CD4-positive, CD25-positive, alpha-beta regulatory T cell (primary cell): ENCODE results near the gene POGZ. TPM values are rescaled to one million over a fixed set of nuclear protein-coding genes. Genes with fewer than 3 reads are reported as not detected.
A peak's percentile ranks its signal among the peaks of the same experiment; 100 is the strongest.
"Not testable (repeated sequence)": the region's sequence is repeated elsewhere in the genome, so short reads cannot be mapped to it uniquely, and the experiment has no call there.

Experiments used
- ATAC-seq, 2 donors: fragments of 150-1000 bp; cut with Tn5 transposase; one replicate each; pipeline ENCODE4 v1.10.0; 2021; ENCODE audit warnings: low read depth in 2 of 2, moderate number of reproducible peaks in 2 of 2, moderate library complexity in 1 of 2
- DNase-seq, 3 donors: peaks; one replicate each; pipeline versions ENCODE4 v3.0.0 to v3.0.0-alpha.2; 2012 to 2022; ENCODE audit warnings: mixed read lengths in 1 of 3
- H3K27ac ChIP-seq: one replicate; pipeline ENCODE4 v1.7.0; 2013; ENCODE audit warnings: mild to moderate bottlenecking, low read length; ENCODE audit not compliant: insufficient read depth, poor library complexity, severe bottlenecking
- H3K27me3 ChIP-seq: one replicate; pipeline ENCODE4 v1.7.0; 2013; ENCODE audit warnings: low read length; ENCODE audit not compliant: control insufficient read depth, insufficient read depth
- H3K36me3 ChIP-seq: one replicate; pipeline ENCODE4 v1.7.0; 2013; ENCODE audit warnings: mild to moderate bottlenecking, low read length, moderate library complexity; ENCODE audit not compliant: control insufficient read depth, insufficient read depth
- H3K4me1 ChIP-seq: 2 replicates; pipeline ENCODE4 v1.7.0; 2013; ENCODE audit warnings: mild to moderate bottlenecking, low read length; ENCODE audit not compliant: insufficient read depth, control insufficient read depth, poor library complexity, severe bottlenecking
- H3K4me3 ChIP-seq: one replicate; pipeline ENCODE4 v1.7.0; 2013; ENCODE audit warnings: low read depth, mild to moderate bottlenecking, low read length, moderate library complexity
- H3K9me3 ChIP-seq, 2 experiments: 1 replicate in 1 of 2; 2 replicates in 1 of 2; pipeline ENCODE4 v1.7.0; 2013; ENCODE audit warnings: low read length in 2 of 2, mild to moderate bottlenecking in 1 of 2, moderate library complexity in 1 of 2; ENCODE audit not compliant: control insufficient read depth in 2 of 2
- H3K27ac Mint-ChIP-seq, 3 donors: one replicate each; pipeline ENCODE4 v1.8.0; 2020 to 2022; ENCODE audit warnings: mild to moderate bottlenecking in 3 of 3, mixed read lengths in 3 of 3, moderate library complexity in 2 of 3
- H3K27me3 Mint-ChIP-seq: one replicate; pipeline ENCODE4 v1.8.0; 2022; ENCODE audit warnings: mild to moderate bottlenecking, mixed read lengths
- H3K36me3 Mint-ChIP-seq: one replicate; pipeline ENCODE4 v1.8.0; 2020; ENCODE audit warnings: mixed read lengths
- H3K4me1 Mint-ChIP-seq, 4 donors: one replicate each; pipeline ENCODE4 v1.8.0; 2020 to 2022; ENCODE audit warnings: mixed read lengths in 4 of 4, mild to moderate bottlenecking in 1 of 4
- H3K4me3 Mint-ChIP-seq, 4 donors: one replicate each; pipeline ENCODE4 v1.8.0; 2020 to 2022; ENCODE audit warnings: mild to moderate bottlenecking in 4 of 4, mixed read lengths in 4 of 4, moderate library complexity in 3 of 4
- H3K9me3 Mint-ChIP-seq, 7 donors: one replicate each; pipeline ENCODE4 v1.8.0; 2020 to 2022; ENCODE audit warnings: mixed read lengths in 7 of 7, mild to moderate bottlenecking in 3 of 7, moderate library complexity in 2 of 7
- polyA plus RNA-seq, 4 donors: library from polyadenylated mRNA; unstranded; fragments of 300-500 nt; fragmentation: Illumina TruSeq; gene quantifications; one replicate each; pipeline ENCODE4 v1.2.3, GENCODE V29; 2021
- total RNA-seq: library from RNA; stranded (reverse); gene quantifications from one replicate; pipeline ENCODE4 v1.2.3, GENCODE V29; 2022

POGZ gene
- total and polyA plus RNA-seq, 5 donors from 2014 or later = 5.2 to 141 (median 6.5) TPM

DNA sequence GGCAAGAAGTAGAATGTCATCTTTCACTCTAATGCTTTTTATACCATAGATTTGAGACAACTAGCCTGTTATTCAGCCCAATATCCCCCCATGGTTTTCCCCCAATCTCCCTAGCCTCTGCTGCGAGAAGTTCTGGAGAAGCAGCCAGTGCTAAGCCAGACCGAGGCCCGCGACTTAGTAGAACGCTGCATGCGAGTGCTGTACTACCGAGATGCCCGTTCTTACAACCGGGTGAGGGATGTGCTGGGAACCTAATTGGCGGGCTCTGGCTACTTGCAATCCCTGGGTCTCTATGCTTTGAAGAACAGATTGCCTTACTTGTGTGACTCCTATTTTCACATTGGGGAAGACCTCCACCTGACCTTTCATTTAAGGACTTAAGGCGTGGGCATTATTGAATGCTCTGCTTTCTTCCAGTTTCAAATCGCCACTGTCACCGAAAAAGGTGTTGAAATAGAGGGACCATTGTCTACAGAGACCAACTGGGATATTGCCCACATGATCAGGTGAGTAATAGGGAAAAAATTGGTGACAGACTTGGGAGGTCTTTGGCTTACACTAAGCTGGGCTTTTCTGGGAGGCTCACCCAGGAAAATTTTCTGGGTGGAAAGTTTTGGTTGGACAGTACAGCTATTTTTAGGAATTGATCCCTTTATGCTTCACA lies 58.0 kb downstream of the POGZ start:
- H3K36me3 ChIP-seq = peaks cover 43% of the 10 kb centered on the region
- Mint-ChIP-seq H3K27me3 (peaks cover 6% of the 10 kb centered on the region), H3K9me3 (no peaks in the 10 kb centered on the region), H3K4me1 (peaks cover 5 to 37% (median 26%) of the 10 kb centered on the region in 4 donors), H3K27ac (peak overlapping the region in 2 of 3 donors; percentile 97 to 98), H3K4me3 (peak overlapping the region; percentile 87 to 93 (median 92)), H3K36me3 (peaks cover 36% of the 10 kb centered on the region)
- H3K4me1 ChIP-seq = peaks cover 16% of the 10 kb centered on the region
- ATAC-seq (no peak), DNase-seq (no peak)
- no peaks in the 10 kb centered on the region for H3K9me3 ChIP-seq
- H3K27me3 ChIP-seq = no peaks in the 10 kb centered on the region
- no peak overlapping the region for H3K4me3 ChIP-seq
- peak overlapping the region; percentile 92 for H3K27ac ChIP-seq

DNA sequence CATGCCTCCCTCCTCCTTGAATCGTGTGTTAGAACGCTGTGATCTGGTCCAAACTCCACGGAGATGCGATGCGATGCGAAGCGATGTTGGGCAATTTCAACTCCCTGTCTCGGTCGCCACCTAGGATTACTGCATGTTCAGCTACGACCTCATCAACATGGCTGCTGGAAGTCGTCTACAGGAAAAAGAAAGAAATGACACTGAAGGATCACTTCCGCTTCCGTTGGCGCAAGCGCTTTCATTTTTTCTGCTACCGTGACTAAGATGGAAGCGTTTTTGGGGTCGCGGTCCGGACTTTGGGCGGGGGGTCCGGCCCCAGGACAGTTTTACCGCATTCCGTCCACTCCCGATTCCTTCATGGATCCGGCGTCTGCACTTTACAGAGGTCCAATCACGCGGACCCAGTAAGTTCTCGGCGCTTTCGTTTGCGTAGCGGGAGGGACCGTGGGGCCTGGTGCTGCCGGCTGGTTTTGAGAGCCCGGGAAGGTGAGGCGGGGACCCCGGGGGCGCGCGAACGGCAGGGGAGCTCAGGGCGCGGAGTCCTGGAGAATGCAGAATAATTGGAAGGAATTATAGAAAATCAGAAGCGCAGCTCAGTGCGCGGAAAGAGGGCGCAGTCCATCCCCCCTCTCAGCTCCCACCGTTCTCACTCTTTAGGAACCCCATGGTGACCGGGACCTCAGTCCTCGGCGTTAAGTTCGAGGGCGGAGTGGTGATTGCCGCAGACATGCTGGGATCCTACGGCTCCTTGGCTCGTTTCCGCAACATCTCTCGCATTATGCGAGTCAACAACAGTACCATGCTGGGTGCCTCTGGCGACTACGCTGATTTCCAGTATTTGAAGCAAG lies 59.7 kb downstream of the POGZ start, which contains the start of gene PSMB4:
PSMB4 (plus strand) TSS at position 250 of the 848 bp plus-strand sequence; CDS start at position 265, 15 bp downstream.
- peaks cover 5 to 37% (median 26%) of the 10 kb centered on the region in 4 donors for H3K4me1 Mint-ChIP-seq
- ATAC-seq (peak; percentile 91 to 93), DNase-seq (peak; percentile 80 to 95 (median 91))
- peak within 1 kb of the TSS; percentile 92 for H3K27ac ChIP-seq
- peak within 1 kb of the TSS; percentile 87 to 93 (median 92) for H3K4me3 Mint-ChIP-seq
- H3K27me3 Mint-ChIP-seq = peaks cover 8% of the 10 kb centered on the region
- H3K36me3 Mint-ChIP-seq = peaks cover 25% of the 10 kb centered on the region
- H3K27me3 ChIP-seq = no peaks in the 10 kb centered on the region
- peak within 1 kb of the TSS; percentile 96 for H3K4me3 ChIP-seq
- H3K4me1 ChIP-seq = peaks cover 16% of the 10 kb centered on the region
- H3K36me3 ChIP-seq = peaks cover 27% of the 10 kb centered on the region
- H3K27ac Mint-ChIP-seq = peak within 1 kb of the TSS; percentile 97 to 100 (median 98)
- H3K9me3 Mint-ChIP-seq = no peaks in the 10 kb centered on the region
- no peaks in the 10 kb centered on the region for H3K9me3 ChIP-seq

DNA sequence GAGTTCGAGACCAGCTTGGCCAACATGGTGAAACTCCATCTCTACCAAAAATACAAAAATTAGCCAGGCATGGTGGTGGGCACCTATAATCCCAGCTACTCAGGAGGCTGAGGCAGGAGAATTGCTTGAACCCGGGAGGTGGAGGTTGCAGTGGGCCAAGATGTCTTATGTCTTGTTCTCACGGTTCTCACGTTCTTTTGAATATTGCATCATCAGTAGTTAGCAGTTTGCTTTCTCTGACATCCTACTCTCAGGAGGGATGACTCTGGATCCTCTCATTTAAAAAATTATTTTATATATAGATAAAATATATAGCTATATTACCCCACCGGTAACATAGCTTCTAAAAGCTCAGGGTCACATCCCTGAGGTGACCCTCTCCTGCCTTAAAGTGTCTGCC lies 63.0 kb downstream of the POGZ start:
- H3K27ac Mint-ChIP-seq, H3K4me3 ChIP-seq, H3K36me3 Mint-ChIP-seq, H3K9me3 ChIP-seq, H3K27me3 ChIP-seq, H3K27ac ChIP-seq, ATAC-seq, DNase-seq, H3K36me3 ChIP-seq, H3K9me3 Mint-ChIP-seq: not testable (repeated sequence)
- peaks cover 14% of the 10 kb centered on the region for H3K4me1 ChIP-seq
- Mint-ChIP-seq H3K4me1 (peaks cover 5 to 25% (median 19%) of the 10 kb centered on the region in 4 donors), H3K27me3 (peaks cover 29% of the 10 kb centered on the region), H3K4me3 (peak overlapping the region in 2 of 4 donors; percentile 45 to 63)

DNA sequence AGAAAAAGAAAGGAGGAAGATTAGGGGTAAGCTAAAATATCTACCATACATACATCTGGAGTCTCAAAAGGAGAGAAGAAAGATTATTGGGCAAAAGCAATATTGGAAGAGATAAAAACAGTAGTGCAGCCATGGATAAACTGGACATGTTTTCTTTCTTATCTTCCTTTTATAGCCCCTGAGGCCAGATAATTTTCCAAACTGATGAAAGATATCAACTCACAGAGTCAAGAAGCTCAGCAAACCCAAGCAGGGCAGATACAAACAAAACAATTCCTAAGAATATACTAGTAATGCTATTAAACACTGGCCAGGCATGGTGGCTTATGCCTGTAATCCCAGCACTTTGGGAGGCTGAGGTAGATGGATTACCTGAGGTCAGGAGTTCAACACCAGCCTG lies 65.7 kb downstream of the POGZ start:
- Histone ChIP-seq H3K4me3 (no peak overlapping the region), H3K27me3 (no peaks in the 10 kb centered on the region), H3K4me1 (no peaks in the 10 kb centered on the region), H3K36me3 (no peaks in the 10 kb centered on the region), H3K9me3 (no peaks in the 10 kb centered on the region), H3K27ac (no peak overlapping the region)
- H3K9me3 Mint-ChIP-seq = no peaks in the 10 kb centered on the region
- H3K27me3 Mint-ChIP-seq = peaks cover 38% of the 10 kb centered on the region
- no peak for DNase-seq
- H3K4me3 Mint-ChIP-seq = no peak overlapping the region
- H3K4me1 Mint-ChIP-seq = peaks cover 0 to 4% (median 2%) of the 10 kb centered on the region in 4 donors
- H3K27ac Mint-ChIP-seq = no peak overlapping the region
- no peaks in the 10 kb centered on the region for H3K36me3 Mint-ChIP-seq
- ATAC-seq = no peak

DNA sequence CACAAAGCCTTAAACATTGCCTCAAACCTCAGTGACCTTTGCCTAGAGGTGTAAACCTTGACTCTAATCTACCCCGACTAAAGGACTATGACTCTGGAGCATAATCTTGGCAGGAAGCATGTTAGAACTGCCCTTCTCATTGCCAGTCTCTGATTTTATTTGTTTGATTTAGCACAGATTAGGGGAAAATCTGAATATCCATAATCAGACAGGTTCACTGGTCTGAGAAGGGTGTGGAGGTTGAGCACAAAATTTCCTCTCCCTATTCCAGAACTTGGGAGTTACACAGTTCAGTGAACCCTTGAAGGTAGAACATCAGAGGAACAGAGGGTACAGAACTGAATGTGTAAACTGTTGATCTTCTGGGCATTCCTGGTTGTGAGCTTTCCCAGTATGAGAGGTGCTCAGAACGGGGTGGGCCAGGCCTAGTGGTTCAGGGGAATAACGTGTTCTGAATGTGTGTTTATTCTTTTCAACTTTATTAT lies 68.2 kb downstream of the POGZ start:
- no peaks in the 10 kb centered on the region for H3K9me3 Mint-ChIP-seq
- DNase-seq (no peak), ATAC-seq (no peak)
- no peaks in the 10 kb centered on the region for H3K36me3 Mint-ChIP-seq
- no peaks in the 10 kb centered on the region for H3K4me1 Mint-ChIP-seq
- no peak overlapping the region for H3K27ac Mint-ChIP-seq
- H3K27ac ChIP-seq = no peak overlapping the region
- no peaks in the 10 kb centered on the region for H3K4me1 ChIP-seq
- no peak overlapping the region for H3K4me3 Mint-ChIP-seq
- no peaks in the 10 kb centered on the region for H3K27me3 ChIP-seq
- H3K9me3 ChIP-seq = no peaks in the 10 kb centered on the region
- peaks cover 40% of the 10 kb centered on the region for H3K27me3 Mint-ChIP-seq
- no peaks in the 10 kb centered on the region for H3K36me3 ChIP-seq
- no peak overlapping the region for H3K4me3 ChIP-seq

DNA sequence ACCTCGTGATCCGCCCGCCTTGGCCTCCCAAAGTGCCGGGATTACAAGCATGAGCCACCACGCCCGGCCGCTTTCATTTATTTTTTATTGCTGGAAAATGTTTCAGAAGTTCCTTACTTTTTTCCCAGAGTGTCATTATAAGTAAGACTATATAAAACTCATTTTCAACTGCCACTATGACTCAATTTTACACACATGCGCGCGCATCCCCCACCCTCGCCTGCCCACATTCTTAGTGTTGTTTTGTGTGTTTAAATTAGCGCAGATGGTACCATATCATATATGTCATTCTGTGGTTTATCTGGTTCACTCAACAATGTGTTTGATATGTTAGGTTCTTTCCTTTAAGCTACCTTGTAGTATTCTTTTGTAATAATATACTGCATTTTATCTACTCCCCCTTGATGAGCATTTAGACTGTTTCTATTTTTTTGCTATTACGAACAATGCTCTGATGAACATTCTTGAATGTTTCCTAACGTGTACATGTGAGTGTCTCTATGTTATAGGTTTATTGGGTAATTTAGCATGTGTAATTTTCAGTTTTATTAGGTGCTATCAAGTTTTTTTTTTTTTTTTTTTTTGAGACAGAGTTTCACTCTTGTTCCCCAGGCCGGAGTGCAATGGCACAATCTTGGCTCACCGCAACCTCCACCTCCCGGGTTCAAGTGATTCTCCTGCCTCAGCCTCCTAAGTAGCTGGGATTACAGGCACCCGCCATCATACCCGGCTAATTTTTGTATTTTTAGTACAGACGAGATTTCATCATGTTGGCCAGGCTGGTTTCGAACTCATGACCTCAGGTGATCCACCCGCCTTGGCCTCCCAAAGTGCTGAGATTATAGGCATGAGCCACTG lies 68.8 kb downstream of the POGZ start:
- peaks cover 40% of the 10 kb centered on the region for H3K27me3 Mint-ChIP-seq
- ATAC-seq, H3K4me3 ChIP-seq, H3K4me1 Mint-ChIP-seq, H3K27ac ChIP-seq, DNase-seq, H3K4me1 ChIP-seq, H3K4me3 Mint-ChIP-seq, H3K27me3 ChIP-seq, H3K9me3 Mint-ChIP-seq, H3K36me3 ChIP-seq, H3K9me3 ChIP-seq, H3K27ac Mint-ChIP-seq, H3K36me3 Mint-ChIP-seq: not testable (repeated sequence)

DNA sequence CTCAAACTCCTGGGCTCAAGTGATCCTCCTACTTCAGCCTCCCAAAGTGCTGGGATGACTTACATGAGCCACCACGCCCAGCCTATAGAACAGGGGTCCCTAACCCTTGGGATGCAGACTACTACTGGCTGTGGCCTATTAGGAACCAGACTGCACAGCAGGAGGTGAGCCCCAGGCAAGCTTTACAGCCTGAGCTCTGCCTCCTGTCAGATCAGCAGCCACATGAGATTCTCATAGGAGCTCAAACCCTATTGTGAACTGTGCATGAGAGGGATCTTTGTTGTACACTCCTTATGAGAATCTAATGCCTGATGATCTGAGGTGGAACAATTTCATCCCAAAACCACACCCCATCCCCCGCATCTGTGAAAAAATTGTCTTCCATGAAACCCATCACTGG lies 73.3 kb downstream of the POGZ start:
- H3K9me3 Mint-ChIP-seq = no peaks in the 10 kb centered on the region
- no peaks in the 10 kb centered on the region for H3K36me3 Mint-ChIP-seq
- peaks cover 14% of the 10 kb centered on the region for H3K27me3 Mint-ChIP-seq
- DNase-seq (no peak), ATAC-seq (no peak)
- Histone ChIP-seq H3K27me3 (no peaks in the 10 kb centered on the region), H3K9me3 (no peaks in the 10 kb centered on the region), H3K4me3 (no peak overlapping the region), H3K27ac (no peak overlapping the region), H3K4me1 (no peaks in the 10 kb centered on the region), H3K36me3 (no peaks in the 10 kb centered on the region)
- peaks cover 0 to 1% (median 0%) of the 10 kb centered on the region in 4 donors for H3K4me1 Mint-ChIP-seq
- no peak overlapping the region for H3K4me3 Mint-ChIP-seq
- no peak overlapping the region for H3K27ac Mint-ChIP-seq
